ENCODE results near the gene SP100. TPM values are rescaled to one million over a fixed set of nuclear protein-coding genes. Genes with fewer than 3 reads are reported as not detected.

Gene SP100
- total RNA-seq, 2 donors from 2014 or later: 0.11 to 0.70 TPM

DNA sequence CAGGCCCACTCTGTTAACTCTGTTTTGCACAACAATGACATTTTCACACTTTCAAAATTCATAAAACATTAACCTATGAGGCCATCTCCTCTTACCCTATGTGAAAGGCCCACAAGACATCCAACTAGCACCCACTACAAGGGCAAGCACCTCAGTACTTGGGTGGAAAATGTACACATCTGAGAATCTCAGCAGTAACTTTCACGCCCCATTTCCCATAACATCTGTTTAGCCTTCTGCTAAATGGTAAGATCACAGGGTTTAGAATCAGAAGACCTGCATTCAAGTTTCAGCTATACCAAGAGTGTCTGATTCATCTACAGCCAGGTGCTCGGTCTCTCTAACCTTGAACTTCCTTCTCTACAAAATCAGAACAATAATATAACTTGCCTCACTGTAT, 89.2 kb downstream of the SP100 start:
- Histone ChIP-seq H3K9ac (ENCODE audit: extremely low read depth, low read length, poor library complexity, severe bottlenecking) (no peak overlapping the region), H3K4me3 (ENCODE audit: low read length) (no peak overlapping the region), H3K27me3 (ENCODE audit: control insufficient read depth, insufficient read depth, low read length, poor library complexity, severe bottlenecking) (no peaks in the 10 kb centered on the region), H3K36me3 (ENCODE audit: control insufficient read depth, insufficient read depth, low read length) (no peaks in the 10 kb centered on the region), H3K9me3 (ENCODE audit: control insufficient read depth, low read length) (no peaks in the 10 kb centered on the region), H3K4me1 (ENCODE audit: control insufficient read depth, insufficient read depth, low read length) (no peaks in the 10 kb centered on the region), H3K27ac (ENCODE audit: low read depth, low read length) (no peak overlapping the region)
- Mint-ChIP-seq H3K27me3 (ENCODE audit: insufficient read depth) (no peaks in the 10 kb centered on the region), H3K9me3 (peaks cover 2% of the 10 kb centered on the region), H3K4me3 (no peak overlapping the region), H3K4me1 (no peaks in the 10 kb centered on the region), H3K27ac (no peak overlapping the region), H3K36me3 (ENCODE audit: low read depth) (no peaks in the 10 kb centered on the region)
- WGBS, 2 experiments (ENCODE audit: insufficient coverage in 1 of 2, insufficient read length in 1 of 2): 80 to 89% methylated on average over 1 to 2 of the region's 2 CpGs
- TF ChIP-seq, protein P1, sequence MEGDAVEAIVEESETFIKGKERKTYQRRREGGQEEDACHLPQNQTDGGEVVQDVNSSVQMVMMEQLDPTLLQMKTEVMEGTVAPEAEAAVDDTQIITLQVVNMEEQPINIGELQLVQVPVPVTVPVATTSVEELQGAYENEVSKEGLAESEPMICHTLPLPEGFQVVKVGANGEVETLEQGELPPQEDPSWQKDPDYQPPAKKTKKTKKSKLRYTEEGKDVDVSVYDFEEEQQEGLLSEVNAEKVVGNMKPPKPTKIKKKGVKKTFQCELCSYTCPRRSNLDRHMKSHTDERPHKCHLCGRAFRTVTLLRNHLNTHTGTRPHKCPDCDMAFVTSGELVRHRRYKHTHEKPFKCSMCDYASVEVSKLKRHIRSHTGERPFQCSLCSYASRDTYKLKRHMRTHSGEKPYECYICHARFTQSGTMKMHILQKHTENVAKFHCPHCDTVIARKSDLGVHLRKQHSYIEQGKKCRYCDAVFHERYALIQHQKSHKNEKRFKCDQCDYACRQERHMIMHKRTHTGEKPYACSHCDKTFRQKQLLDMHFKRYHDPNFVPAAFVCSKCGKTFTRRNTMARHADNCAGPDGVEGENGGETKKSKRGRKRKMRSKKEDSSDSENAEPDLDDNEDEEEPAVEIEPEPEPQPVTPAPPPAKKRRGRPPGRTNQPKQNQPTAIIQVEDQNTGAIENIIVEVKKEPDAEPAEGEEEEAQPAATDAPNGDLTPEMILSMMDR (conservative IDR thresholded peaks at IDR 0.05): no peak
- no peak for DNase-seq

DNA sequence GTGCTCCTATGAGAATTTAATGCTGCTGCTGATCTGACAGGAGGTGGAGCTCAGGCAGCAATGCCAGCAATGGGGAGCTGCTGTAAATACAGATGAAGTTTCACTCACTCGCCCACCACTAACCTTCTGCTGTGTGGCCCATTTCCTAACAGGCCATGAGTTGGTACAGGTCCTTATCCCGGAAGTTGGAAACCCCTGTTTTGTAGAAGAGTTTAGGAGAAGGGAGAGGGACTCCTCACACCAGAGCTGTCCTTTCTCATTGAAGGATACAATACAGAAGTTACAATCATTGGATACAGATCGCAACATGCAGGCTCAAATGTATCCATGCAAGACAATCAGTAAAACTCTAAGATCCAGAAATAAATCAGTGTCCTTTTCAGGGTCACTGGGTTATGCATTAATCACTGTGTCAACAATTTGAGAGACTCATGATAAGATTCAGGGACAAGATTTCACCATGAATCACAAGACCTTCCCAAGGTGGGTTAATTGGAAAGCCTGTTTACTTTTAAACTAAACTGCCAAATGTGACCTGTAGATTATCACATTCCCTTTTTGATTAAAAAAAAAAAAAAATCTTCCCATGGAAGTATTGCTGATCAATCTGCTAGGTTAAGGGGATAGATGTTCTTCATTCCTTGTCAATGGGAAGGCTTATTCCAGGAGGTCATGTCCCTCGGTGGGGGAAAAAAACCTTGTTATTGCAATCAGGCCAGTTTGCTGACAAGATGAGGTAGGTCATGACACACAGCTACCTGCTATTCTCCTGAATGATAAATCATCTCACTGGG, 97.2 kb downstream of the SP100 start:
- H3K9me3 Mint-ChIP-seq: no peaks in the 10 kb centered on the region
- TF ChIP-seq, protein P1 (conservative IDR thresholded peaks at IDR 0.05): no peak
- no peak overlapping the region for H3K27ac Mint-ChIP-seq
- Histone ChIP-seq H3K27ac (ENCODE audit: low read depth, low read length) (no peak overlapping the region), H3K9me3 (ENCODE audit: control insufficient read depth, low read length) (no peaks in the 10 kb centered on the region), H3K4me1 (ENCODE audit: control insufficient read depth, insufficient read depth, low read length) (peaks cover 6% of the 10 kb centered on the region), H3K4me3 (ENCODE audit: low read length) (no peak overlapping the region), H3K9ac (ENCODE audit: extremely low read depth, low read length, poor library complexity, severe bottlenecking) (no peak overlapping the region), H3K27me3 (ENCODE audit: control insufficient read depth, insufficient read depth, low read length, poor library complexity, severe bottlenecking) (no peaks in the 10 kb centered on the region), H3K36me3 (ENCODE audit: control insufficient read depth, insufficient read depth, low read length) (no peaks in the 10 kb centered on the region)
- DNase-seq: no peak
- 92 to 100% methylated on average over 1 to 4 of the region's 4 CpGs for WGBS, 2 experiments (ENCODE audit: insufficient coverage in 1 of 2, insufficient read length in 1 of 2)
- no peak overlapping the region for H3K4me3 Mint-ChIP-seq
- no peaks in the 10 kb centered on the region for H3K36me3 Mint-ChIP-seq (ENCODE audit: low read depth)
- H3K4me1 Mint-ChIP-seq: peaks cover 7% of the 10 kb centered on the region
- H3K27me3 Mint-ChIP-seq (ENCODE audit: insufficient read depth): no peaks in the 10 kb centered on the region

DNA sequence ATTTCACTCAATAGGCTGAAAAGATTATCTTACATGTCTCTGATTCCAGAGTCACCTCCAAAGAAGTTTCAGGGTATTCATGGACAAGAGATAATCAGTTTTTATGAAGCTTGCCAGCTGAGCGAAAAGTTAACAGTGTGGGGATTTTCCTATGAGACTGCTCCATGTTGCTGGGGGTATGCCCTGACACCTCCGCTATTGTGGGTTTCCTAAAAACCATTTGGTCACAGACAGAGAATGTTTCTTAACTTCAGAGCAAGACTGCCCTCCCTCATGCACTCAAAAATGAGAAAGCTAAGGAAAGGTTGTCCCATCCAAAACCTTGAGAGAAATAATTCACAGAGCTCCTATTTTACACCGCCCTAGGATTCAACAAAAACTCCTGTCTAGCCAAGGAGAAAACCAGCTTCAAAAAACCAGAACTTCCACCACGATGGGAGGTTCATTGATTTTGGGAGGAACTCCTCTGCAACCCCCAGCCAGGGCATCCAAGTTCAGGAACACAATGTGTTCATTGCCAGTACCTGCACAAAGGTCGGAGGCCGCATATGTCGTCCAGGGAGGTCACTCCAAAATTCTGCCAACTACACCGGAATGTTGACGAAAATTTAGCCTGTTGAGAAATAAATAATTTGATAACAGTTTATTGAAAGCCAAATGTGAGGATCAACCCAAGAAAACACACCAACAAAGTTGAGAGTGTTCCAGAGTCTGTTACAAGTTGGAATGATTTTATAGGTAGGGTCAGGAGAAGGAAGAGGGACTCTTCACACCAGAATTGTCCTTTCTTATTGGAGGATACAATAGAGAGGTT, 104.3 kb downstream of the SP100 start:
- Mint-ChIP-seq H3K36me3 (ENCODE audit: low read depth) (no peaks in the 10 kb centered on the region), H3K4me1 (no peaks in the 10 kb centered on the region), H3K9me3 (peaks cover 38% of the 10 kb centered on the region), H3K4me3 (no peak overlapping the region), H3K27me3 (ENCODE audit: insufficient read depth) (no peaks in the 10 kb centered on the region), H3K27ac (no peak overlapping the region)
- H3K4me1 ChIP-seq (ENCODE audit: control insufficient read depth, insufficient read depth, low read length): no peaks in the 10 kb centered on the region
- TF ChIP-seq, protein P1 (conservative IDR thresholded peaks at IDR 0.05): no peak
- no peak overlapping the region for H3K4me3 ChIP-seq (ENCODE audit: low read length)
- no peak overlapping the region for H3K9ac ChIP-seq (ENCODE audit: extremely low read depth, low read length, poor library complexity, severe bottlenecking)
- WGBS, 2 experiments (ENCODE audit: insufficient coverage in 1 of 2, insufficient read length in 1 of 2): 75 to 82% methylated on average over 6 to 9 of the region's 9 CpGs
- no peaks in the 10 kb centered on the region for H3K36me3 ChIP-seq (ENCODE audit: control insufficient read depth, insufficient read depth, low read length)
- no peak overlapping the region for H3K27ac ChIP-seq (ENCODE audit: low read depth, low read length)
- H3K27me3 ChIP-seq (ENCODE audit: control insufficient read depth, insufficient read depth, low read length, poor library complexity, severe bottlenecking): no peaks in the 10 kb centered on the region
- DNase-seq: no peak
- H3K9me3 ChIP-seq (ENCODE audit: control insufficient read depth, low read length): peaks cover 8% of the 10 kb centered on the region

Data from endodermal cell (in vitro differentiated cells).